Stimulated activated CD4-positive, alpha-beta T cell treated with anti-CD3 and anti-CD28 coated beads, Interleukin-1b, Interleukin-23, amount 100 ng/mL, for 48 hours (primary cell): ENCODE results near the gene DERL3.

ENCODE experiments used
- DNase-seq: peaks from one replicate; pipeline ENCODE4 v3.0.0-alpha.2; 2020

DERL3 gene

DNA sequence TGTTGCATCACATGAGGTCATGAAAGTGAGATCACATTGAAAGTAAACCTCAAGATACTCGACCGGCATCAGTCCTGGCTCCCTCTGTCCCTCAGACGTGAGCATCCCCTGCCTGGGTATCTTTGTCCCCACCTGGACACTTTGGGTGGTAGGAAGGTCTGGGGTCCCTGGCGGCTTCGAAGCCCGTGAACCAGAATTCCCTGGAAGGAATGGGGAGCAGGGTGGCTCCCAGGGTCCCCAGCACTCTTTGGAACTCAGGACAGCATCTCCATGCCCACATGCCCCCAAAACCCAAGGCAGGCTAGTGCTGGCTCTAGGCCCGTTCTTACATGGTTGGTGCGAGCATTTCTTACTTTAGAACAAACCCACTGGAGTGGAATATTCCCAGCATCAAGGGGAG is 7.5 kb downstream of the DERL3 start:
- DNase-seq, result no peak

DNA sequence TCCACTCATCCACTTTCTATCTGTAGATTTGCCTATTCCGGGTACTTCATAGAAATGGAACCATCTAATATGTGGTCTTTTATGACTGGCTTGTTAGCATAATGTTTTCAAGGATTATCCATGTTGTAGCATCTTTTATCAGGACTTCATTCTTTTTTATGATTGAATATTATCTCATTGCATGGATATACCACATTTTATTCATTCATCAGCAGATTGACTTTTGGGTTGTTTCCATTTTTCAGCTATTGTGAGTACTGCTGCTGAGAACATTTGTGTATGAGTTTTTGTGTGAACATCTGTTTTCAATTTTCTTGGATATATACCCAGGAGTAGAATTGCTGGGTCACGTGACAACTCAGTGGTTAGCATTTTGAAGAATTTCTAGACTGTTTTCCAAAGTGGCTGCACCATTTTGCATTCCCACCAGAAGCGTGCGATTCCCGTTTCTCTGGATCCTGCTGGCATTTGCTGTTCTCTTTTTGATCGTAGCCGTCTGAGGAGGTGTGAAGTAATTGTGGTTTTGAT is 8.9 kb downstream of the DERL3 start:
- no peak for DNase-seq

DNA sequence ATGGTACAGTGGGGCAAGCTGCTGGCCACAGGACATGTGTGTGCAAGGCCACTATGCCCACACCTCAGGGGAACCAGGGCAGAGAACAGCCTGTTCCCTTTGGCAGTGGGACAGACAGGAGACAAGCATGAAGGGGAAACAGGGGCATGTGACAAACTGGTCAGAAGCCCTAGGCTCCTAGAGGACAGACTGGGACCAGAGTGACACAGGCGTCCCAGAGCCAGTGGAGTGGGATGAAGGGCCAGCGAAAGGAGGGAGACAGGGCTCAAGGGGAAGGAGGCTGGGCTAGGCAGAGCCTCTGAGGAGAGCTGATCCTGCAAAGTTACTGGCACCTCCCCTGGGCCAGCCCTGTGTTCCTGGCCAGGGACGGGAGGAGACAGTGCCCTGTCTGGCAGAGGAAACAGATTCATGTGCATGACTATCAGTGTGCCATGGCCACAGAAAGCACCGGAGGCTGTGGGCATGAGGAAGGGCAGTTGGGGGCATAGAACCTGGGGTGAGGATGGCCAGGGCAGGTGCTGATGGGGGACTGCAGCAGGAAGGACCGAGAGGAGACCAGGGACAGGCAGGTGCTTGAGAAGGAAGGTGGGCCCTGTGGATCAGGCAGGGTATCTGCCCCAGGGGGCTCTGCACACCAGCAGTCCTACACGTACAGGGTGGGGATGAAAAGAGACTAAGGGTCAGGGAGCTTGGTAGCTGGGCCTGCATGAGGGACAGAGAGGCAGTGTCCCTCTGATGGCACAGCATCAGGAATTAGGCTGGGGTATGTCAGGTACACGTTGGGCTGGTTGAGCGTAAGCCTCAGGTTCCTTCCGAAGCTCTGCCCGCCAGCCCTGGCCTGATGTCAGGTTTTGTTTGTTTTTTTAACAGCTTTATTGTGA is 9.8 kb downstream of the DERL3 start:
- DNase-seq, result no peak

DNA sequence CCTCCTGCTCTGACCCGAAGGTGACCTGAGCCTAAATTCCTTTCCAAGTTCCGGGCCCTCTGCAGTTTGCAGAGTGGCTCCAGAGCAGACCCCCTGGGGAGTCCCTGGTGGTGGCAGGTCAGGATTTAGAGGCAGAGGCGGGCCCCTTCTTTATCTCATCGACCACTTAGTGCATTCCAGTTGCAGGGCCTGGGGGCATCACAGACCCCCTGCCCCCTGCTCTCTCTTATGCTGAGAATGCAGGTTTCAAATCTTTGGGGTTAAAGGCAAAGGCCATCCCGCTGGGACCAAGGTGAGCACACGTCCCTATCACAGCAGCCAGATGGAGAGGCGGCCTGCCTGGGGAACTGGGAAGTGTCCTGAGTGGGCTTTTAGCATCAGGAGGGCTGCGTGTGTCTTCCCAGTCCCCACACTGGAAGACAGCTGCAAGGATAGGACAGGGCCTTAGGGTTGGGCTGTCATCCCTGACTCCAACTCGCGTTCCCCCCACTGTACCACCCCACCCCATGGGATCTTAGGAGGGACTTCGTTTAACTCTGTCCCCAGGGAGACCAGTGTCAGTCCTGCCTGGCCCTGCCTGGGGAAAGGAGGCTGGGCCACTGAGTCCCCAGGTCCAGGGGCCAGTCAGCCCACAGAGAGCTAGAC is 11.3 kb downstream of the DERL3 start:
- DNase-seq, result no peak

DNA sequence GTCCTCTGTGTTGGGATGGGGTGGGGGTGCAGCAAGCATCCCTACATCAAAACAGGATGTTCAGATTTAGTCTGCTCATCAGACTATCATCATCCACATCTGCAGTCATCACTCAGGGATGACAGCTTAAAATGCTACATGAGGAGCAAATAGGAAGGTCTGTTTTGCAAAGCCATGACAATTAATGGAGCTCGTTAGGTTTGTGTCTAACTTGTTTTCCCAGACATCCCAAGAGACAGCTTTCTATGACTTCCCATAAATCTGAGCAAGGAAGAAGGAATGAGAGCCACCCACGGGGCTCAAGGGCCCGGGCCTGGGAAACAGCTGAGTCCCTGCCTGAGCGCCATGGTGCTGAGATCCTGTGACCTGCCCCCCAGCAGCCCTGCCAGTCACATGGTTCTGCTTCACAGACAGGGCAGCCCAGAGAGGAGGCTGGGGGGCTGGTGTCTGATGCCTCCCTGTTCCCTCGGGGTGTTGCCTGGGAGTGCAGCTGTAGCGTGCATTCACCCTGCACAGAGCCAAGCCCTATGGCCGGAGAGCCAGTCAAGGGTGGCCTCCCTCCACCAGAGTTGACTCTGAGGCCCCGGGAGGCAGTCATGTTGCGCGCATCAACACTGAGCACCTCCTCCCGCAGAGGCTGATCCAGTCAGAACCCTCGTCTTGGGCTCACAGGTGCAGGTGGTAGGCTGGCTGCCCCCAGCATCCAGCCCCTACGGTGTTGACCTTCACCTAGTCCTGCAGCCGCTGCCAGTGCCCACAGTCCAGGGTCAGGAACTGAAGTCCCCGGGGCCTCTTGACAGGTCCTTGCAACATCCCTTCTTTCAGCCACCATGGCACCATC is 12.1 kb downstream of the DERL3 start:
- no peak for DNase-seq

DNA sequence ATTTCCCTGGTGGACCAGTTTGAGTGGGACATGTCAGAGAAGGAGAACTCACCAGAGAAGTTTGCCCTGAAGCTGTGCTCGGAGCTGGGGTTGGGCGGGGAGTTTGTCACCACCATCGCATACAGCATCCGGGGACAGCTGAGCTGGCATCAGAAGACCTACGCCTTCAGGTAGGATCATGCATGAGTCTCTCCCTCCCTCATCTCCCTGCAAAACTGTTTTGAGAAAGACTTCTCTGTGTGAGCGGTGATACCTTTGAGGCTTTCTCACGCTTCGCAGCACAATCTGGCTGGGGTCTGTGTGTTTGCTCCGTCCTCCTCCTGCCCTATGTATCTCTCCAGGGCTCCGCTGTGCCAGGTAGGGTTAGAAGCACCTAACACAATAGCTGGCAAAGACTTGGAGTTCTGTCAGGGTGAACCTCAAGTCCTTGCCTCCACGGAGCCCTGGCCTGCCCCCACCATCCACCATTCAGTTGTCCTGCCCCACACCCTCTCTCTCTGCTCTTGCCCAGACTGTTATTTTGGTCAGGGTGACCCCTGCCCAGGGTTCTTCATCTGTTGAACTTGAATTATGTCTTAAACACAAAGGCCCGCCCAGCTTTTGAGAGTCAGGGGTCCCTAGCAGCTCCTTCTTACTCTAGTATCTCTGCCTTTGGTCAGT is 13.4 kb downstream of the DERL3 start:
- no peak for DNase-seq

DNA sequence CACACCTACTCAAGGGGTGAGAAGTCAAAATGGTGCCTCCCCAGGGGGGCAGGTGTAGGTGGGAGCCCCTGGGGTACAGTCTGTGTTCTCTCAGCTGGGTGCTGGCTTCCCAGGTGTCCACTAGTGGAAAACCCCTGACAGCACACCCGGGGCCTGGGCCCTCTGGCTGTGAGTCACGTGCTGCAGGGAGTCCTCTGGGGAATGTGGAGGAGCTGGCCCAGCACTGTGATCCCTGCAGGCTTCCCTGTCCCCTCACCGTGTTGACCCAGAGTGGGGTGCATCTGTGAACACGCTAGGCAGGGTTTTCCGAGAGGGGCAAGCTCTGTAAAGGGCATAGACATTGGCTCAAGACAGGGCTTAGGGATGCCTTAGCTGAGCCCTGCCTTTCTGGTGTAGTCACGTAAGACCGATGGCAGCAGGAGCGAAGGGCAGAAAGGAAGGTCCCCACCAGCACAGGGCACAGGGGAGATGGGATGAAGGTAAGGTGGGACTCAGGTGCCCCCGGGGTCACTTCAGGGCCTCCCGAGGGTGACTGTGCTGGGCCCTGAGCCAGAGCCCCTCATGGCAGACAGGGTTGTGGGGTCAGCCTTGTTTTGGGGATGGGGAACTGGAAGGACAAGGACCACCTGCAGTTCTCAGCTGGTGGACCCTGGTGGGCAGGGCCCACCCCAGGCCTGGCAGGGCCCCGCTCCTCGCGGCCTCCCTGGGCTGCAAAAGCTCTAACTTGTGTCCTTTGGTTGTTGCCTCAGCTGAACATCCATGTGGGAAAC is 14.1 kb downstream of the DERL3 start:
- no peak for DNase-seq

DNA sequence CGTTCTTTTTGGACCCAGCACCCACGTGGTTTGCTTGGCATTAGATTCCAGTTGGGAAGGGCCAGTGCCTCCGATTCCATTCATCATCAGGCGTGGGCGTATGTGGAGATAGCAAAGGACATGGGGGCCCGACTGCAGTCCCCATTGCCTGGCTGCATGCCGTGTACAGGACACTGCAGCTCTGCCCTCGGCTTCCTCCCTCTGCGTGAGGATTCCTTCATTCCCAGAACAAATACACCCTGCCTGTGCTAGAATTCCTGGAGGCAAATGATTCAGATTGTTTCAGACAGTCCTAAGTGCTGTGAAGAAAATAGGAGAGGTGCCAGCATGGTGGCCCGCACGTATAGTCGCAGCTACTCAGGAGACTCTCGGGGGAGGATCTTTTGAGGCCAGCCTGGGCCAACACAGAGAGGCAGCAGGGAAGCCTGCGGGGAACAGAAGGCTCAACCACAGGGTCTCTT is 15.4 kb downstream of the DERL3 start:
- DNase-seq, result no peak

DNA sequence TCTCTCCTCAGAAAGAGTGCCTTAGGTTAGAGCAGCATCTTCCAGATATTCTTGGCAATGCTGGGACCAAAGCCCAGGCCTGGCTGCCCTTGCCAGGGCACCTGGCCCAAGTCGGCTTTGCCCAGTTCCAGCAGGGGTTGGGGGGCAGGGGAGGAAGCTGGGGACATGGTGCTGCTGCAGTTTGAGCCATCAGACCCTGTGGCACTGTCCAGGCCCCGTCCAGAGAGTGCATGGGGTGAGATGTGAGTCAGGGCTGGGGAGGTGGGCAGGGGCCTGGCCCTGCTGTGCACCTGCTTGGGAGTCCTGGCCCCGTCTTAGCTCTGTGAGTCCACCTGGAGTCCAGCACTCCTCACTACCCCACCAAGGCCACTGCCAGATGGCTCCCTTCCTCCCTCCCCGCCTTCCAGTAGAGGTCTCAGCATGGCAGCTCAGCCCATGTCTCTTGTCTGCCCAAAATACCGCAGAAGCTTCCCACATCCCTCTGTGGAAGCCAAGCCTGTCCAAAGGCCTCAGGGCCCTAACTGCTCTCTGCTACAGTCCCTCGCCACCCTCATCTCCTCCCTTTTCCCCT is 16.6 kb downstream of the DERL3 start:
- DNase-seq, result no peak

DNA sequence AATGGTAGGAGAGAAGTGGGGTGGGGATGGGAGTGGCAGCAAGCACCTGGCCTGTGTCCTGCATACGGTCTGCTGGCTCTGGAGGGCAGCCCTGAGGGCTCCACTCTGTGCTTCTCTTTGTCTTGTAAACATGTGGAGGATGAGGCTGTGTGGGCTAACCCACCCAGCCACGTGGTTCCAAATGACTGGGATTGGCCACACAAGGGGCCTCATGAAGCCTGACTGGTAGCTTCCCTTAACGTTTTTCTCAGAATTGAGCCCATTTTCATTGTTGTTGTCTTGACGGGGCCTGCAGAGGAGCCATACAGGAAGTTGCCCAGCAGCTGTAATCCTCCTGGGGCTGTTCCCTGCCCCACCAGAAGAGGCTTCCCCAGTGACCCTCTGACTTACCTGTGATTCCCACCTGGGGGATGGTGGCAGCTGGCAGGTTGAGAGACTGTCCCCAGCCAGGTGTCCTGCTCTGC is 18.0 kb downstream of the DERL3 start:
- DNase-seq, result no peak

DNA sequence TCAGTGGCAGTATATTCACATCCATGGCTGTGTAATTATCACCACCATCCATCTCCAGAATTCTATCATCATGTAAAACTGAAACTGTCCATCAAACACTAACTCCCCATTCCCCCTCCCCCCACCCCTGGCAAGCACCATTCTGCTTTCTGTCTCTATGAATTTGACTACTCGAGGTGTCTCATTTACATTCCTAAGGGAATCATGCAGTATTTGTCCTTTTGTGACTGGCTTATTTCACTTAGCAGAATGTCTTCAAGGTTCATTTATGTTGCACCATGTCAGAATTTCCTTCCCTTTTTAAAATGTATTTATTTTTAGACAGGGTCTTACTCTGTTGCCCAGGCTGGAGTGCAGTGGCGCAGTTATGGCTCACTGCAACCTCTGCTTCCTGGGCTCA is 20.3 kb downstream of the DERL3 start:
- no peak for DNase-seq

DNA sequence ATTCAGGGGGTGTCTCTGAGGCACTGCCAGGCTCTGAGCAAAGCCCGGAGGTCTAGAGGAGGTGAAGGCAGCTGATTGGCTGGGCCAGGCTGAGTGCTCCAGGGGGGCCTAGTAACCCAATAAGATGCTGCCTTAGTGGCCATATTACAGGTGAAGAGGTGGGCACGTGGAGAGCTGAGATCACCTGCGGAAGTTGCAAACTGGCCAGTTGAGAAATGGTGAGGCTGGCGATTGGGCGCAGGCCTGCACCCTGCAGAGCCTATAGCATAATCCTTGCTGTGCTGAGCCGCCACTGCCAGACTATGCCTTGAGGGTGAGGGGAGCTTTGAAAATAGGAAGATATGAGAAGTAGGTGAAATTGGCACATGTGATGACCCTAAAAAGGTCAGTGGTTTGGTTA is 21.7 kb downstream of the DERL3 start:
- DNase-seq, result no peak

DNA sequence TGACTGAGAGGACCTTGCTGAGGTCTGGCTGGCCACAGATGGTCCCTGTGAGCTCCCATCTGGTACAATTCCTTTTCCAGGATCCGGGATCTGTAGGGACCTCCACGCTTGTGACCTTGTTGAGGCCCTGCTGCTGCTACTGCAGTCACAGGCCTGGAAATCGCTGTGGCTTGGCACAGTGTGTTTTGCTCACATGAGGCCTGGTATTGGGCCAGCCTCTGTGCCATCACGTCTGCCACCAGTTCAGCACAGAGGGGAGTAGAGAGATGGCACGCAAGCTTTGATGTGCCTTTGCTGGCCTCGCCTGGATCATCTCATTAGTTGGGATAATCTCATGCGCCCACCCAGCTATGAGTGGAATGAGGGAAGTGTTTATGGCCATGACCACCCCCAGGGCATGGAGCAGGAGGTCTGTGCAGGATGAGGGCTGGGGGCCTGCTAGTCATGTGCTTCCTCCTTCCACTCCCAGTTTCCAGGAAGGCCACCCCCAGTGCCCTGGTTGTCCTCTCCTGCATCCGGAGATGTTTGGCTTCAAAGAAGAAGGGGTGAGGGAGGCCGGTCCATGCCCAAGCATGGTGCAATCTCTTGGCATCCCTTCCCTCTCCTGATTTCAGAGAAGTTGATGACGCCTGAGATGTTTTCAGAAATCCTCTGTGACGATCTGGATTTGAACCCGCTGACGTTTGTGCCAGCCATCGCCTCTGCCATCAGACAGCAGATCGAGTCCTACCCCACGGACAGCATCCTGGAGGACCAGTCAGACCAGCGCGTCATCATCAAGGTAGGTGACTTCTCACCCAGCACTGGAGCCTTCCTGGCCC is 22.4 kb downstream of the DERL3 start:
- DNase-seq, result no peak

DNA sequence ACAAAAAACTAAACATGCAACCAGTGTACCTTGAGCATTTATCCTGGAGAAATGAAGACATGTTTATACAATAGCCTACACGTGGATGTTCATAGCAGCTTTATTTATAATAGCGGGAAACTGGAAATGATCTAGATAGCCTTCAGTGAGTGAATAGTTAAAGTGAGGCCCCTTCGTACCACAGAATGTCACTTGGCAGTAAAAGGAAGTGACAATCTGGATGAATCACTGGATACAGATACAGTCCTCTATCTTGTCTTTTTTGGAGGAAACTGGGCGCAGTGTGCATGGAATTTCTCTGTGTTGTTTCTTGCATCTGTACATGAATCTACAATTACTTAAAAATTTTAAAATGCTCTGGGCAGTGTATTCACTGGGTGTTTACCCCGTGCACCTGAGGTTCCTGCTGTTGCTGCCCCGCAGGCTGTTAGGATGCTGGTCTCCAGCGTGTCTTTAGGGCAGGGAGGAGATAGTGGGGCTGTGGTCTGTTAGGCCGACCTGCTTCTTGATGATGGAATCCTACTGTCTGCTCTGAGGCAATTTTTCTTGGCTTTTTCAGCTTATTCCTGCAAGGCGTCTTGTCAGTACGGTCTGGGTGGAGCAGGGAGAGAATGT is 23.2 kb downstream of the DERL3 start:
- no peak for DNase-seq

DNA sequence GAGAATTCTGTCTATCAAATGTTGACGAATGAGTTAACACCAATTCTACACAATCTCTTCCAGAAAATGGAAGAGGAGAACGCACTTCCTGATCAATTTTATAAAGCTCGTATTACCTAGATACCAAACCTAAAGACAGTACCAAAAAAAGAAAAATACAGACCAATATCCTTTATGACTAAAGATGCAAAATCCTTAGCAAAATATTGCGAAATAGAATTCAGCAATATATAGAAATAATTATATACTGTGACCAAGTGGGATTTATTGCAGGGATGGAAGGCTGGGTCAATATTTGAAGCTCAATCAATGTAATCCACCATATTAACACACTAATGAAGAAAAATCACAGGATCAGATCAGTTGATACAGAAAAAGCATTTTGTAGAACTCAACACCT is 26.4 kb downstream of the DERL3 start:
- no peak for DNase-seq

DNA sequence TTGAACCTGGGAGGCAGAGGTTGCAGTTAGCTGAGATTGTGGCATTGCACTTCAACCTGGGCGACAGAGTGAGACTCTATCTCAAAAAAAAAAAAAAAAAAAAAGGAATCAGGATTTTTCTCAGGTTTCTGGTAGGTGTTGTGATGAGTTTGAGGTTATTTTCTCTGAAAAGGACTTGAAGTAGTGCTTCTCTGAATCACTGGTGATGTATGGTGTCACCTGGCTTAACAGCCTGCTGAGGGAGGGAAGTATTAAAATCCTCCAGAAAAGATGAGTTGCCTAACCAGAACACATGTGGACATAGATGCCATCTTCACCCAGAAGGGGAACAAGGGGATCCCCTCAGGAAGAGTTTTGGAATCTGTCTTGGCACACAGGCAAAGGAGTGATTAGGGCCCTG is 32.0 kb downstream of the DERL3 start:
- DNase-seq, result no peak

DNA sequence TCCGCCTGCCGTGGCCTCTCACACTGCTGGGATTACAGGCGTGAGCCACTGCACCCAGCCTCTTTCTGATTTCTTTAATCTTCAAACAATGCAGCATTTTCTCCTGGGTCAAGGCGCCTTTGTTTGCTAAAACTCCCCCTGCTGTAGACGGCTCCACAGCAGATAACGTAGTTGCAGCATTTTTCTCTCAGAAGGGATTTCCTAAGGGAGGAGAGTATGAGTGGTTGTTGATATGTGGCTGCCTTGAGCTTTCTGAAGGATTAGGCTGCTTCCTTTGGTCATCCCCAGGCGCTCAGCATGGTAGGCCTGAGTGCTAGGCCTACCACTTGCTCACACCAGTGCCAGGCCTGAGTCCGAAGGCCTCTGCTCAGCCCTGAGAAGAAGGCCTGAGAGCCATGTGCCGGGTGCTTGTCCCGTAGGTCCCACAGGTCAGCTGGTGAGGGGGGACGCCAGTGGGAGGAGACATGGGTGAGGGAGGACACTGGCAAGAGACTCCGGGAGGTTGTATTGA is 34.0 kb downstream of the DERL3 start:
- DNase-seq, result no peak

DNA sequence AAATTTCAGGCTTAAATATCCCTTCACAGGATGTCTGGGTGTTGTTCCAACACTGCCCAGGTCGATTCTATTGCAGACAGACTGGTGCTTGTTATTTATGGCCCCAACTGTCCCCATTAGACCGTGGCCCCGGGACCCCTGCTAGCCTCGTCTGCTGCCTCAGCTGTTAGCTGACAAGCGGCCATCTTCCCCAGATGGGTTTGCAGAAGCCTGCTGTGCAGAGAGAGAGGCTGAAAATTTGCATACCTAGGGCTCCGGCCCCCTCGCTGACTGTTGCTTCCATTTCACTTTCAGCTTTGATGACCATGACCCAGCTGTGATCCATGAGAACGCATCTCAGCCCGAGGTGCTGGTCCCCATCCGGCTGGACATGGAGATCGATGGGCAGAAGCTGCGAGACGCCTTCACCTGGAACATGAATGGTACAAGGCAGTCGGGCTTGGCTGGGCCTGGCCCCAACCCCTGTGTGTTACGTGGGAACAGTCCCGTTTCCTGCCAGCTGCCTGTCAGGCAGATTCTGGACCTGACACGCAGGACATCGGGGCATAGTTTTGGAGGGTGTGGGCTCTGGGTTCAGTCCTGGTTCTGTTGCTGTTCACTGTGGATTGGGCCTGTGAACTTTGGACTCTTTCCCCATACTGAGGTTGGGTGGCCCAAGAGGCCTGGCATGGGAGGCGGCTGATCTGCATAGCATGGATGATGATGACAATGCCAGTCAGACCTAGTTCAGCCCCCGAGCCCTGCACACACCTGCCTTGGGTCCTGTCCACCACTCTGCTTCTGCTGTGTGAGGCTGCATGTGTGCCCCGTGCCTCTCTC is 35.6 kb downstream of the DERL3 start:
- no peak for DNase-seq

DNA sequence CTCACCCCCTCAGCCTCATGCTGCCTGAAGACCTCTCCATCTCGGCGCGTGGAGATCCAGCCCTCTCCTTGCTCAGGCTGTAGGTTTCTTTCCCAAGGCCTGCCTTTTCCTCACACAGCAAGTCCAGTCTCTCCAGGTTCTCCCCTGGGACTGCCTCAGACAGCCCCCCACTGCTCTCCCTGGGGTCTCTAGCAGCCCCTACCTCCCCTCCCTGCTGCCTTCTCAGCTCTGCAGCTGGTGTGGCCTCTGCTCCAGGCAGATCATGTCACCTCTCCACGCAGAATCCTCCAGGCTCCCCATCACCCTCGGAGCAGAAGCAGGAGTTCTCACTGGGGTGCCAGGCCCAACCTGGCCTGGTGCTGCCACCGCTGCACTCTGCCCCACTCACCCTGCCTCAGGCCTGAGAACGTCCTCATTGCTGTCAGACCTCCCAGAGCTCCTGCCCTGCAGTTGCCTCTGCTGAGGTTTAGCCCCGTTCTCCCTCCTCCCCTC is 36.9 kb downstream of the DERL3 start:
- DNase-seq, result no peak
